Gastroesophageal sphincter (tissue), 4 donors: ENCODE measurements around the gene FZD10. TPM values are rescaled to one million over a fixed set of nuclear protein-coding genes. Genes with fewer than 3 reads are reported as not detected.

ENCODE experiments used
- ATAC-seq: fragments of 150-250 bp; one replicate; pipeline ENCODE4 v1.9.1; 2016; ENCODE audit warnings: mild to moderate bottlenecking, moderate library complexity
- H3K27ac ChIP-seq, 4 donors: fragments of 200-600 bp; sonication (generic) in 3 of 4; 1 replicate in 3 of 4; 2 replicates in 1 of 4; pipeline ENCODE4 v1.5.1; 2016 to 2019
- H3K27me3 ChIP-seq: fragments of 200-600 bp; sonication (generic); one replicate; pipeline ENCODE4 v1.5.1; 2019
- H3K36me3 ChIP-seq, 2 donors: fragments of 200-600 bp; sonication (generic); one replicate each; pipeline ENCODE4 v1.5.1; 2019; ENCODE audit warnings: control low read depth in 1 of 2
- H3K4me1 ChIP-seq, 3 donors: fragments of 200-600 bp; sonication (generic); 1 replicate in 2 of 3; 2 replicates in 1 of 3; pipeline ENCODE4 v1.5.1; 2016 to 2019; ENCODE audit warnings: control low read depth in 2 of 3
- H3K4me3 ChIP-seq, 2 donors: fragments of 200-600 bp; sonication (generic); one replicate each; pipeline ENCODE4 v1.5.1; 2019; ENCODE audit warnings: mild to moderate bottlenecking in 1 of 2, moderate library complexity in 1 of 2
- H3K9me3 ChIP-seq, 3 donors: fragments of 200-600 bp; sonication (generic); one replicate each; pipeline ENCODE4 v1.5.1; 2017 to 2019; ENCODE audit warnings: control low read depth in 2 of 3
- EP300 ChIP-seq: sonication (generic); formaldehyde crosslinking; IDR thresholded peaks from one replicate; pipeline ENCODE4 v1.6.1; 2017; ENCODE audit warnings: antibody characterized with exemption, mild to moderate bottlenecking
- POLR2A ChIP-seq, 2 donors: fragments of 450-650 bp; IDR thresholded peaks; one replicate each; pipeline ENCODE4 v1.6.1; 2017; ENCODE audit warnings: antibody characterized with exemption in 2 of 2, mild to moderate bottlenecking in 2 of 2, moderate library complexity in 1 of 2
- POLR2AphosphoS5 ChIP-seq: sonication (generic); formaldehyde crosslinking; IDR thresholded peaks from one replicate; pipeline ENCODE4 v1.6.1; 2017; ENCODE audit warnings: antibody characterized with exemption
- WGBS, 2 donors: methylation state at CpG; one replicate each; pipeline ENCODE4 v1.1.5; 2018; ENCODE audit warnings: low coverage in 1 of 2; 5-methylcytosine and 5-hydroxymethylcytosine counted together
- total RNA-seq, 4 donors: library from RNA; depleted of rRNA; stranded (reverse); fragments of >200 nt; gene quantifications; one replicate each; pipeline ENCODE4 v1.1.0, GENCODE V29; 2016
- TF ChIP-seq, protein P1 (sequence below), 4 experiments: fragments of 200-600 bp in 2 of 4; fragments of 450-650 bp in 2 of 4; sonication (generic) in 1 of 4; IDR thresholded peaks; one replicate each; pipeline ENCODE4 v1.5.1; 2017 to 2019; ENCODE audit warnings: antibody characterized with exemption in 4 of 4, mild to moderate bottlenecking in 2 of 4, moderate library complexity in 2 of 4

The FZD10 gene
- total RNA-seq, 4 donors from 2014 or later, result 0.94 to 1.6 (median 1.1) TPM; not detected in 1

GRCh38 chr12:130151846-130152245 lies 10.4 kb upstream of the FZD10 start:
- H3K27ac ChIP-seq, result no peak overlapping the region
- 80 to 100% methylated on average over 1 to 3 of the region's 9 CpGs for WGBS, 2 donors
- H3K27me3 ChIP-seq, result peaks cover 55% of the 10 kb centered on the region

GRCh38 chr12:130152386-130152785 lies 9.9 kb upstream of the FZD10 start:
- no peaks in the 10 kb centered on the region for H3K36me3 ChIP-seq
- peaks cover 0 to 6% (median 0%) of the 10 kb centered on the region in 3 donors for H3K9me3 ChIP-seq
- WGBS, 2 donors, result 90 to 97% methylated on average over 5 to 6 of the region's 12 CpGs
- no peak overlapping the region for H3K27ac ChIP-seq
- no peak overlapping the region for H3K4me3 ChIP-seq
- no peaks in the 10 kb centered on the region for H3K4me1 ChIP-seq
- ATAC-seq, result no peak
- TF ChIP-seq POLR2AphosphoS5, result no peak
- TF ChIP-seq, protein P1, sequence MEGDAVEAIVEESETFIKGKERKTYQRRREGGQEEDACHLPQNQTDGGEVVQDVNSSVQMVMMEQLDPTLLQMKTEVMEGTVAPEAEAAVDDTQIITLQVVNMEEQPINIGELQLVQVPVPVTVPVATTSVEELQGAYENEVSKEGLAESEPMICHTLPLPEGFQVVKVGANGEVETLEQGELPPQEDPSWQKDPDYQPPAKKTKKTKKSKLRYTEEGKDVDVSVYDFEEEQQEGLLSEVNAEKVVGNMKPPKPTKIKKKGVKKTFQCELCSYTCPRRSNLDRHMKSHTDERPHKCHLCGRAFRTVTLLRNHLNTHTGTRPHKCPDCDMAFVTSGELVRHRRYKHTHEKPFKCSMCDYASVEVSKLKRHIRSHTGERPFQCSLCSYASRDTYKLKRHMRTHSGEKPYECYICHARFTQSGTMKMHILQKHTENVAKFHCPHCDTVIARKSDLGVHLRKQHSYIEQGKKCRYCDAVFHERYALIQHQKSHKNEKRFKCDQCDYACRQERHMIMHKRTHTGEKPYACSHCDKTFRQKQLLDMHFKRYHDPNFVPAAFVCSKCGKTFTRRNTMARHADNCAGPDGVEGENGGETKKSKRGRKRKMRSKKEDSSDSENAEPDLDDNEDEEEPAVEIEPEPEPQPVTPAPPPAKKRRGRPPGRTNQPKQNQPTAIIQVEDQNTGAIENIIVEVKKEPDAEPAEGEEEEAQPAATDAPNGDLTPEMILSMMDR (IDR thresholded peaks at IDR 0.05), result no peak
- no peak for TF ChIP-seq EP300
- no peak for TF ChIP-seq POLR2A (IDR thresholded peaks at IDR 0.05)
- H3K27me3 ChIP-seq, result peaks cover 61% of the 10 kb centered on the region

More at GRCh38 chr12:130151846-130152245, 10.4 kb upstream of the FZD10 start:
- no peak for TF ChIP-seq EP300
- TF ChIP-seq POLR2AphosphoS5, result no peak
- TF ChIP-seq, protein P1 (IDR thresholded peaks at IDR 0.05), result no peak
- TF ChIP-seq POLR2A (IDR thresholded peaks at IDR 0.05), result no peak
- Histone ChIP-seq H3K9me3 (peaks cover 0 to 6% (median 0%) of the 10 kb centered on the region in 3 donors), H3K4me3 (no peak overlapping the region), H3K36me3 (no peaks in the 10 kb centered on the region), H3K4me1 (no peaks in the 10 kb centered on the region)
- ATAC-seq, result no peak

DNA sequence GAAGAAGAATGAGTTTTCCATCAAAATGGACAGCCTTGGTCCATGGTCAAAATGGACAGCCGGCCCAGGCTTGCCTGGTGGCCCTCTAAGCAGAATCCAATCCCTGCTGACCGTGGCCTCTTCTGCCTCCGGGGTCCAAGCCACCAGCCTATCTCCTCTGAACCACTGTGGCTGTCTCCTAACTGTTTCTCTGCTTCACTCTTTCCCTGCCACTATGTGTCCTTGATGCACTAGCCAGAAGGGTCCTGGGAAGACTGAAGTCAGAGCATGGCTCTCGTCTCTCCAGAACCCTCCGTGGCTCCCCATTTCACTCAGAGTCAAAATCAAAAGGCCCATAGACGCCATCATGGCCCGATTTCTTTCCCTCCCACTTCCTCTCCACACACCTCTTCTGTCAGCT lies 8.5 kb upstream of the FZD10 start:
- H3K27me3 ChIP-seq, result peaks cover 62% of the 10 kb centered on the region
- TF ChIP-seq POLR2AphosphoS5 (no peak), EP300 (no peak), POLR2A (IDR thresholded peaks at IDR 0.05) (no peak)
- TF ChIP-seq, protein P1 (IDR thresholded peaks at IDR 0.05), result no peak

GRCh38 chr12:130154276-130155070 lies 7.8 kb upstream of the FZD10 start:
- H3K27ac ChIP-seq, result no peak overlapping the region

More for the DNA sequence above, 8.5 kb upstream of the FZD10 start:
- Histone ChIP-seq H3K36me3 (no peaks in the 10 kb centered on the region), H3K4me3 (no peak overlapping the region), H3K4me1 (no peaks in the 10 kb centered on the region), H3K27ac (no peak overlapping the region), H3K9me3 (peaks cover 0 to 4% (median 0%) of the 10 kb centered on the region in 3 donors)
- ATAC-seq, result no peak
- 87 to 88% methylated on average over 7 of the region's 7 CpGs for WGBS, 2 donors

More at GRCh38 chr12:130154276-130155070, 7.8 kb upstream of the FZD10 start:
- H3K36me3 ChIP-seq, result no peaks in the 10 kb centered on the region
- TF ChIP-seq POLR2AphosphoS5, result no peak
- no peak for TF ChIP-seq EP300
- TF ChIP-seq POLR2A (IDR thresholded peaks at IDR 0.05), result no peak
- TF ChIP-seq, protein P1 (IDR thresholded peaks at IDR 0.05), result no peak
- H3K4me1 ChIP-seq, result no peaks in the 10 kb centered on the region
- peaks cover 61% of the 10 kb centered on the region for H3K27me3 ChIP-seq
- no peak overlapping the region for H3K4me3 ChIP-seq
- no peak for ATAC-seq
- H3K9me3 ChIP-seq, result no peaks in the 10 kb centered on the region
- WGBS, 2 donors, result 70 to 89% methylated on average over 13 to 17 of the region's 22 CpGs
